ENCODE data around the gene B4GALT6.

Gene B4GALT6

DNA sequence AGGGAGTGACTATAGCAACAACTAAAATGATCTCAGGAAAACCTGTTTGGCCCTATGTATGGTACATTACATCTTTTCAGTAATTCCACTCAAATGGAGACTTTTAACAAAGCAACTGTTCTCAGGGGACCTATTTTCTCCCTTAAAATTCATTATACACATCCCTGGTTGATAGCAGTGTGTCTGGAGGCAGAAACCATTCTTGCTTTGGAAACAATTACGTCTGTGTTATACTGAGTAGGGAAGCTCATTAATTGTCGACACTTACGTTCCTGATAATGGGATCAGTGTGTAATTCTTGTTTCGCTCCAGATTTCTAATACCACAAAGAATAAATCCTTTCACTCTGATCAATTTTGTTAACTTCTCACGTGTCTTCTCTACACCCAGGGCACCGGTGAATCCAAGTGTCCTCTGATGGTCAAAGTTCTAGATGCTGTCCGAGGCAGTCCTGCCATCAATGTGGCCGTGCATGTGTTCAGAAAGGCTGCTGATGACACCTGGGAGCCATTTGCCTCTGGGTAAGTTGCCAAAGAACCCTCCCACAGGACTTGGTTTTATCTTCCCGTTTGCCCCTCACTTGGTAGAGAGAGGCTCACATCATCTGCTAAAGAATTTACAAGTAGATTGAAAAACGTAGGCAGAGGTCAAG, 91.7 kb downstream of the B4GALT6 start:
- no peak for DNase-seq (ENCODE audit: low spot score)

- no peak for DNase-seq (ENCODE audit: low spot score)
These were observed 92.8 kb downstream of the B4GALT6 start, which contains the start of gene TTR for GRCh38 chr18:31591628-31592027. TSS of gene TTR (plus strand) at chr18:31591877. CDS start at chr18:31591903, 26 bp downstream.

GRCh38 chr18:31591113-31591512, 93.3 kb downstream of the B4GALT6 start:
- DNase-seq (ENCODE audit: low spot score): no peak

DNA sequence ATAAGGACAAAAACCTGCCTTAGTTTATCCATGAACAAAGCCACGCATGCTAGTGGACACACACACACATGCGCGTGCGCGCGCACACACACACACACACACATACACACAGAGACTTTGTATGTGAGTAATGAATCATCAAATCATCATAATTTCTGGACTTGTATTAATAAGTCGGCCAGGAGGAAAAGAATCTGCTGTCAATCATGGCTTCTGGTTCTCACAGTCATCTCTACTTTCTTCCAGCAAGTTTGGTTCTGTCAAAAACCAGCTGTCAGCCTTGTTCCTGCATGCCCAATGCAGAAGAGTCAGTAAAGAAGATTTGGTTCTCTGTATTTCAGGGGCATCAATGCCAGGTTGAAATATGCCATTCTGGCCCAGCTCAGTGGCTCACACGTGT, 93.8 kb downstream of the B4GALT6 start:
- no peak for DNase-seq (ENCODE audit: low spot score)

DNA sequence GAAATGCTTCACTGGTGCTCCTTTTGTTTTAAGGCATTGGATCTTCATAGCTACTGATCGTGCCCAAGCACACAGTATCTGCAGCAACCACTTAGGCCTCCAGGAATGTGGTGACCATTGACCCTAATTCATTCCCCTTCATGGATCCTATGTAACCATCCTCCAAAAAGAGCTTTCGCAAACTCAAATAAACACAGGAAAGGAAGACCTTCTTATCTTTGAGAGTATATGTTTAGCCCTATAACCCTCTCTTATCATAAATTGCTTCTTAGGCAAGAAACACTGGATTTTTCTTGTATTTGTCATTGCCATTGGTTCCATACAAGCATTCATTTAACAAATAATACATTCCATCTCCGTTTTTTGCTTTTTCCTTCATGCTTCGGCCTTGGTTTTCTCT, 96.9 kb downstream of the B4GALT6 start:
- DNase-seq (ENCODE audit: low spot score): no peak

DNA sequence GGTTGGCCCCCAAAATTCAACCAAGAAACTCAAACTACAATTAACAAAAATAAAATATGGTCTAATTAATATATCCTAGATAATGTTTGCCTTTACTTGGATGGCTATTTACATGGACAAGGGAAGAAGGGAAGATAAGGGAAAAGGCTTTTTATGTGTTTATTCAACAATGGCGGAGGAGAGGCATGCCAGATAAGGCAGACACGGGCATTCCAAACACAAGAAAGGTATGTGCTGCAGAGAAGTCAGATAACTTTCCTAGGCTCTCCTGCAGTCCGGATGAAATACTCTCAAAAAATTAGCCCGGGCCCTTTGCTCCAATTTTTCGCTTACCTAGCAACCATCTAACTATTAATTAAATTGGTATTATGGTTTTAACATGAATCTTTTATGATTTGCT, 97.8 kb downstream of the B4GALT6 start:
- no peak for DNase-seq (ENCODE audit: low spot score)

DNA sequence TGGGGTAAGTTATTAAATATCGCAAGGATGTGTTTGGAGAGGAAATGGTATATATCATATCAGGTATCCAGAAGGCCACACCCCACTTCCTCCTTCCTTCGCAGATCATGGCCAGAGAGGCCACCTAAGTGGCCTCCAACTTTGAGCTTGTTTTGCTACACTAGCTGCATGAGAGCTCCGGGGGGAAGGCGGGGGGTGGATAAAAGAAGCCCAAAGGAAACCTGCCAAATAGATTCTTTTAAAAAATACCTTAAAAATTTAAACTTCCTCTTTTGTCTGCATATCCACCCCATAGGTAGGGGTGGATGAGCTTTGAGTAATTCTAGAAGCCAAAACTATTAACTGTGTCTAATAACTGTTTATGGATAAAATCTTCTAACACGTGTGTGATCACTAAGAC, 98.4 kb downstream of the B4GALT6 start:
- DNase-seq (ENCODE audit: low spot score): no peak

DNA sequence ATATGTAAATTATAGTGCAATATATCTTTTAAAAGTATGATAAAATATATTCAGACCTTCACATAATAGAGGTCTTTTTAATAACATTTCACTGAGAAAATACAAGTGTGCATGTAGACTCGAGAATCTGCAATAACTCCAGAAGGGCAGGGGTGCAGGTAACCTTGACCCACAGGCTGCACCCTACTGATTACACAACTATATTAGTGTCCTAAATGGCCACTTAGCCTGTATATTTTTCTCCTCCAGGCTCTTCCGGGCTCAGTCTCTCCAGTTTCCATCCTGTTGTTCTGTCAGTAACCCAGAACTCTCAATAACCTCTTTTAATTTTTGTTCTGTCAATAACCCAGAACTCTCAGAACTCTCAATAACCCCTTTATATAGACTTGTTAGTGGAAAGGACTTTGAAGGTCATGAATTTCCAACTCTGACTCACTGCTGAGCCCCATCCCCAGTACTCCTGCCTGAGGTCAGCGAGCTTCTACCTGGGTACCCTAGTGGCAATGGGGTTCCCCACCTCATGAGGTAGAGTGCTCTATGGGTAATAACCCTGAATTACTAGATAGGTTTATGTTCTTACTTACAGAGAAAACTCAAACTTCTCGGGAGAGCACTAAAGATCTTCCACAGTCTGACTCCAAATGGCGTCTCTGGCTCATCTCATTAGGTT, 101.1 kb downstream of the B4GALT6 start:
- no peak for DNase-seq (ENCODE audit: low spot score)

DNA sequence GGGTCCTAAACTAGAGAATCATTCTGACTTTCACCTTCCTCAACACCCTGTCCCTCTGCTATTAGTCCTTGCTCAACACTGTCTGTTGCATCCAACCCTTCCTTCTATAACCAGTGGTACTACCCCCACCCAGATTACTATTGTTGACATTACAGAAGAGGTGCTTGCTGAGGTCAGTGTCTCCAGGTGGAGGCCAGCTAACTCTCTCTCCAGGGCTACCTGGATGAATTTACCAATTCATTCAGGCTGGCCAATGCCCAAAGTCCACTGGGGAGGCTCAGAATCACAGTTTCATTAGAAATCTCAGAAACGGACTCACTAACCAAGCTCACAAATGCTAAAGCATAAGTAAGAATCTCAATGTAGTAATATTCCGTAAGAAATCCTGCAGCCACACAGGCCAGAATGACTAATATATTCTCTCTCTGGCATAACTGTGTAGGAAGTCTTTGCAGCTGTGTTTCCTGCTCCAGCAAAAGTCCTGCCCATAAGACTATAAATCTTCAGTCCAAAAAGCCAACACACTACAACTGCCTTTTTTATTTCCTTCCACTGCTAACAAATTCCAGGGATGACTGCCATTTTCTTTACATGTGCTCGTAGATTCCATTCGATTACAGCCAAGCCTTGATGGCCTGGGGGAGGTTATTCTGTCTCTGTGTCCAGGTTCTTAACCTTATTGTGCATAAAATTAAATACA, 102.7 kb downstream of the B4GALT6 start:
- no peak for DNase-seq (ENCODE audit: low spot score)

DNA sequence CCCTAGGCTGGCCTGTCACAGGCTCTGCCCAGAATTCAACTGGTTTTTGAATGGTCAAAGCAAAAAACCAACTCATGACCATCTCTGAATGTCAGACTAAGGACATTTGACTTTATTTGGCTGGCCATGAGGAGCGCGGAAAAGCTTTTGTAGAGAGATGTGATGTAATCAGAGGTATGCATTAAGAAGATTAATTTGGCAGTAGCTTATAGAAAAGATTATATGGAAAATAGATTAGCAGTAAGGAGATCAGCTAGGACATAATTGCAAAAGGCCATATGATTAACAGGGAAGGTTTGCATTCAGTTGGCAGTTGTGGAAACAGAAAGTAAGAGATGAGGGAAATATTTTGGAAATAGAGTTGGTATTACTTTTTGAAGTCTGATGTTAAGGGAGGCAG, 105.0 kb downstream of the B4GALT6 start:
- DNase-seq (ENCODE audit: low spot score): no peak

- no peak for DNase-seq (ENCODE audit: low spot score)
These were observed 106.3 kb downstream of the B4GALT6 start for GRCh38 chr18:31578126-31578525.

DNA sequence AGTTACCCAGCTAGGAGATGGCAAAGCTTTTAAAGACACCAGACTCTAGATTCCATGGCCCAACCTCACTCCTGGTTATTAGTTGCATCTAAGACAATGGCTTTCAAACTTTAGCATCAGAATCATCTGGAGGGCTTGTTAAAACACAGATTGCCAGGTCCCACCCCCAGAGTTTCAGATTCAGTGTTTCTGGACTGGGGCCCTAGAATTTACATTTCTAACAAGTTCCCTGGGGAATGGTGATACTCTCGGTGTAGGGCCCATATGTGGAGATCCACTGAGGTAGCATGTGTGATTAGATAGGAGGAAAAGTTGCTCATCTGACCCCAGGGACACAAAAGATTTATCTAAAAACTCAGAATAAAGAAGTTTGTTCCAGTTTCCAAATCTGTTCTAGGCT, 107.2 kb downstream of the B4GALT6 start:
- no peak for DNase-seq (ENCODE audit: low spot score)

- peak; percentile 48 for DNase-seq (ENCODE audit: low spot score)
These were observed 107.7 kb downstream of the B4GALT6 start for GRCh38 chr18:31576670-31577069.

- no peak for DNase-seq (ENCODE audit: low spot score)
These were observed 108.7 kb downstream of the B4GALT6 start for GRCh38 chr18:31575515-31576257.

- no peak for DNase-seq (ENCODE audit: low spot score)
These were observed 110.0 kb downstream of the B4GALT6 start for GRCh38 chr18:31574359-31574758.
